ENCODE data around the gene ACE. TPM values are rescaled to one million over a fixed set of nuclear protein-coding genes. Genes with fewer than 3 reads are reported as not detected.

Gene ACE
- total and polyA plus RNA-seq, 4 donors: 5.5 to 87.3 (median 35.3) TPM

GRCh38 chr17:63488851-63489250, 12.0 kb downstream of the ACE start:
- no peaks in the 10 kb centered on the region for H3K27me3 ChIP-seq (ENCODE audit: control insufficient read depth in 3 of 3, insufficient read depth in 3 of 3, low read length in 2 of 3)
- ATAC-seq (ENCODE audit: insufficient read depth, low FRiP score) (no peak), DNase-seq (no peak)
- peaks cover 0 to 4% (median 0%) of the 10 kb centered on the region in 4 donors for H3K36me3 ChIP-seq (ENCODE audit: control insufficient read depth in 4 of 4, insufficient read depth in 4 of 4, low read length in 4 of 4)
- no peaks in the 10 kb centered on the region for H3K9me3 ChIP-seq (ENCODE audit: control insufficient read depth in 4 of 4, insufficient read depth in 3 of 4, low read length in 3 of 4)
- no peak overlapping the region for H3K4me3 ChIP-seq
- 94 to 95% methylated on average over 10 of the region's 10 CpGs for WGBS, 2 donors
- H3K27ac ChIP-seq (ENCODE audit: low read depth in 1 of 2, low read length in 1 of 2): no peak overlapping the region
- TF ChIP-seq, protein P1, sequence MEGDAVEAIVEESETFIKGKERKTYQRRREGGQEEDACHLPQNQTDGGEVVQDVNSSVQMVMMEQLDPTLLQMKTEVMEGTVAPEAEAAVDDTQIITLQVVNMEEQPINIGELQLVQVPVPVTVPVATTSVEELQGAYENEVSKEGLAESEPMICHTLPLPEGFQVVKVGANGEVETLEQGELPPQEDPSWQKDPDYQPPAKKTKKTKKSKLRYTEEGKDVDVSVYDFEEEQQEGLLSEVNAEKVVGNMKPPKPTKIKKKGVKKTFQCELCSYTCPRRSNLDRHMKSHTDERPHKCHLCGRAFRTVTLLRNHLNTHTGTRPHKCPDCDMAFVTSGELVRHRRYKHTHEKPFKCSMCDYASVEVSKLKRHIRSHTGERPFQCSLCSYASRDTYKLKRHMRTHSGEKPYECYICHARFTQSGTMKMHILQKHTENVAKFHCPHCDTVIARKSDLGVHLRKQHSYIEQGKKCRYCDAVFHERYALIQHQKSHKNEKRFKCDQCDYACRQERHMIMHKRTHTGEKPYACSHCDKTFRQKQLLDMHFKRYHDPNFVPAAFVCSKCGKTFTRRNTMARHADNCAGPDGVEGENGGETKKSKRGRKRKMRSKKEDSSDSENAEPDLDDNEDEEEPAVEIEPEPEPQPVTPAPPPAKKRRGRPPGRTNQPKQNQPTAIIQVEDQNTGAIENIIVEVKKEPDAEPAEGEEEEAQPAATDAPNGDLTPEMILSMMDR (IDR thresholded peaks at IDR 0.05; ENCODE audit: control extremely low read depth, extremely low read depth): no peak
- H3K4me1 ChIP-seq (ENCODE audit: control insufficient read depth in 5 of 5, insufficient read depth in 5 of 5, low read length in 5 of 5): no peaks in the 10 kb centered on the region
- no peak overlapping the region for H3K9ac ChIP-seq (ENCODE audit: insufficient read depth in 1 of 2, low read length in 2 of 2)

DNA sequence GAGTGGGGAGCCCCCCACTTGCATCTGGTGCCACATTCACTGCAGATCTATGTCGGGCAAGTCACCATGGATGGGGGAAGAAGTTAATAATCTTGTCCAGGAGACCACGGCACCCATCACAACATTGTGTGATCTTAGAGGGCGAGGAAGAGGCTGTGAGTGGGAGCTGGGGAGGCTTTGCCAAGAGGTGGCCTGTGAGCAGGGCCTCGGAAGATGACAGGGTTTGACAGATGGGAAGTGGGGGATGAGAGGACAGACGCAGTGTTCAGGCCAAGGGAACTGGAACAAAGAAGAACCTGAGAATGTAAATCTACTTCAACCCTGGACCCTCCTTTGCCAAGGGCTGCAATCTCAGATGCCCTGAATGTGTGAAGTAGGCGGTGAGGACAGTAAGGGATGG, 12.4 kb downstream of the ACE start:
- DNase-seq (no peak), ATAC-seq (ENCODE audit: insufficient read depth, low FRiP score) (no peak)
- H3K9me3 ChIP-seq (ENCODE audit: control insufficient read depth in 4 of 4, insufficient read depth in 3 of 4, low read length in 3 of 4): no peaks in the 10 kb centered on the region
- peaks cover 0 to 4% (median 0%) of the 10 kb centered on the region in 4 donors for H3K36me3 ChIP-seq (ENCODE audit: control insufficient read depth in 4 of 4, insufficient read depth in 4 of 4, low read length in 4 of 4)
- H3K27ac ChIP-seq (ENCODE audit: low read depth in 1 of 2, low read length in 1 of 2): peak overlapping the region in 1 of 2 donors; percentile 16
- no peaks in the 10 kb centered on the region for H3K27me3 ChIP-seq (ENCODE audit: control insufficient read depth in 3 of 3, insufficient read depth in 3 of 3, low read length in 2 of 3)
- H3K9ac ChIP-seq (ENCODE audit: insufficient read depth in 1 of 2, low read length in 2 of 2): no peak overlapping the region
- H3K4me3 ChIP-seq: no peak overlapping the region
- WGBS, 2 donors: 82 to 85% methylated on average over 6 of the region's 6 CpGs
- TF ChIP-seq, protein P1 (IDR thresholded peaks at IDR 0.05; ENCODE audit: control extremely low read depth, extremely low read depth): no peak
- H3K4me1 ChIP-seq (ENCODE audit: control insufficient read depth in 5 of 5, insufficient read depth in 5 of 5, low read length in 5 of 5): no peaks in the 10 kb centered on the region

DNA sequence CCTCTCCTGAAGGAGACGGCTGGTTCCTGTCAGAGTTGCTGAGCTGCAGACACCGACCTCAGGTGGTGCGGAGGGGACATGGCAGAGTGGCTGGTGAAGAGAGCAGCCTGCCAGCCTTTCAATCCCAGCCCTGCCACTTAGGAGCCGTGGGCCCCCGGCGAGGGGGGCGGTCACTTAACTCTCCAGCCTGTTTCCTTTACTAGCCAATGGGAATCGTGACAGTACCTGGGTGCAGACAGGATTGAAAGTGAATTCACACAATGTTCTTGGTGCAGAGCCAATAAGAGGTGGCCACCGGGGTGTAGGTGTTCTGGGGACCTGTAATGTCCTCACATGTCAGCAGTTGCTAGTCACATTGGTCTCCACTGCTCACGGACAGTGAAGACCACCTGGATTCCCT, 13.5 kb downstream of the ACE start:
- no peak for ATAC-seq (ENCODE audit: insufficient read depth, low FRiP score)
- Histone ChIP-seq H3K4me3 (no peak overlapping the region), H3K27me3 (ENCODE audit: control insufficient read depth in 3 of 3, insufficient read depth in 3 of 3, low read length in 2 of 3) (no peaks in the 10 kb centered on the region), H3K4me1 (ENCODE audit: control insufficient read depth in 5 of 5, insufficient read depth in 5 of 5, low read length in 5 of 5) (peaks cover 0 to 5% (median 0%) of the 10 kb centered on the region in 5 donors), H3K36me3 (ENCODE audit: control insufficient read depth in 4 of 4, insufficient read depth in 4 of 4, low read length in 4 of 4) (peaks cover 0 to 4% (median 0%) of the 10 kb centered on the region in 4 donors), H3K9me3 (ENCODE audit: control insufficient read depth in 4 of 4, insufficient read depth in 3 of 4, low read length in 3 of 4) (no peaks in the 10 kb centered on the region), H3K9ac (ENCODE audit: insufficient read depth in 1 of 2, low read length in 2 of 2) (no peak overlapping the region), H3K27ac (ENCODE audit: low read depth in 1 of 2, low read length in 1 of 2) (no peak overlapping the region)
- 66 to 78% methylated on average over 10 of the region's 10 CpGs for WGBS, 2 donors
- TF ChIP-seq, protein P1 (IDR thresholded peaks at IDR 0.05; ENCODE audit: control extremely low read depth, extremely low read depth): no peak
- peak in 2 of 3 donors; percentile 29 to 35 for DNase-seq

DNA sequence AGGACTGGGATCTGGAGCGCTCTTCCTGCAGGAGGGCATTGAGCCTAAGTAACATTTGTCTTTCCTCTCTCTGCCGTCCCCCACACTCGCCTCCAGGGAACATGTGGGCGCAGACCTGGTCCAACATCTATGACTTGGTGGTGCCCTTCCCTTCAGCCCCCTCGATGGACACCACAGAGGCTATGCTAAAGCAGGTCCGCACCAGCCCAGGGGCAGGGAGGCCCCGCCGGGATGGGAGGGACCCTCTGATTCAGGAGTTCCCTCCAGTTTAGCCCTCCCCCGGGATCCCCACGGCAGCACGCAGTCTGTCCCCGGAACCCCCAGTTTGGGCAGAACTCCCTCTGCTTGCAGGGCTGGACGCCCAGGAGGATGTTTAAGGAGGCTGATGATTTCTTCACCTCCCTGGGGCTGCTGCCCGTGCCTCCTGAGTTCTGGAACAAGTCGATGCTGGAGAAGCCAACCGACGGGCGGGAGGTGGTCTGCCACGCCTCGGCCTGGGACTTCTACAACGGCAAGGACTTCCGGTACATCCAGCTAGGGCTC, 14.1 kb downstream of the ACE start:
- H3K4me1 ChIP-seq (ENCODE audit: control insufficient read depth in 5 of 5, insufficient read depth in 5 of 5, low read length in 5 of 5): peaks cover 0 to 11% (median 0%) of the 10 kb centered on the region in 5 donors
- H3K9ac ChIP-seq (ENCODE audit: insufficient read depth in 1 of 2, low read length in 2 of 2): no peak overlapping the region
- H3K27me3 ChIP-seq (ENCODE audit: control insufficient read depth in 3 of 3, insufficient read depth in 3 of 3, low read length in 2 of 3): no peaks in the 10 kb centered on the region
- 87 to 89% methylated on average over 22 of the region's 22 CpGs for WGBS, 2 donors
- peaks cover 0 to 6% (median 0%) of the 10 kb centered on the region in 4 donors for H3K36me3 ChIP-seq (ENCODE audit: control insufficient read depth in 4 of 4, insufficient read depth in 4 of 4, low read length in 4 of 4)
- H3K27ac ChIP-seq (ENCODE audit: low read depth in 1 of 2, low read length in 1 of 2): no peak overlapping the region
- no peak overlapping the region for H3K4me3 ChIP-seq
- TF ChIP-seq, protein P1 (IDR thresholded peaks at IDR 0.05; ENCODE audit: control extremely low read depth, extremely low read depth): no peak
- ATAC-seq (ENCODE audit: insufficient read depth, low FRiP score): no peak
- DNase-seq: no peak
- no peaks in the 10 kb centered on the region for H3K9me3 ChIP-seq (ENCODE audit: control insufficient read depth in 4 of 4, insufficient read depth in 3 of 4, low read length in 3 of 4)
